SW 1271 (cell line): Measurements from ENCODE around the gene ERCC6L.

Experiments
- DNase-seq, 2 experiments: peaks; one replicate each; lab custom pipeline; 2025; lab: John Stamatoyannopoulos, UW

ERCC6L gene

GRCh38 chrX:72159769-72160168 is 79.1 kb downstream of the ERCC6L start:
- no peak for DNase-seq

- DNase-seq, result no peak
Measured at GRCh38 chrX:72158773-72159172, 80.1 kb downstream of the ERCC6L start.
